Hepatocyte (in vitro differentiated cells): Measurements from ENCODE around the gene ZSWIM1. TPM values are rescaled to one million over a fixed set of nuclear protein-coding genes. Genes with fewer than 3 reads are reported as not detected.

Experiments
- DNase-seq: peaks from one replicate; pipeline ENCODE4 v3.0.0-alpha.2; 2016; ENCODE audit warnings: low spot score
- H2AFZ ChIP-seq: fragments of 200-600 bp; sonication (generic); 2 replicates; pipeline ENCODE4 v1.6.0; 2016; ENCODE audit warnings: antibody characterized with exemption, mild to moderate bottlenecking
- H3K27ac ChIP-seq: fragments of 200-600 bp; sonication (generic); 2 replicates; pipeline ENCODE4 v1.5.1; 2016; ENCODE audit warnings: mild to moderate bottlenecking
- H3K27me3 ChIP-seq: fragments of 200-600 bp; sonication (generic); 2 replicates; pipeline ENCODE4 v1.6.1; 2016
- H3K36me3 ChIP-seq: fragments of 200-600 bp; sonication (generic); replicated peaks from 2 replicates; pipeline ENCODE4 v1.5.1; 2016; ENCODE audit warnings: low read depth; ENCODE audit not compliant: insufficient read depth
- H3K4me1 ChIP-seq: fragments of 200-600 bp; sonication (generic); 2 replicates; pipeline ENCODE4 v1.5.1; 2016; ENCODE audit warnings: mild to moderate bottlenecking, moderate library complexity; ENCODE audit not compliant: insufficient read depth
- H3K4me2 ChIP-seq: fragments of 200-600 bp; sonication (generic); 2 replicates; pipeline ENCODE4 v1.6.0; 2016
- H3K4me3 ChIP-seq: fragments of 200-600 bp; sonication (generic); 2 replicates; pipeline ENCODE4 v1.5.1; 2016; ENCODE audit warnings: mild to moderate bottlenecking
- H3K79me2 ChIP-seq: fragments of 200-600 bp; sonication (generic); 2 replicates; pipeline ENCODE4 v1.6.0; 2017; ENCODE audit warnings: mild to moderate bottlenecking
- H3K9me2 ChIP-seq: fragments of 200-600 bp; sonication (generic); replicated peaks from 2 replicates; pipeline ENCODE4 v1.6.0; 2017; ENCODE audit warnings: mild to moderate bottlenecking; ENCODE audit not compliant: insufficient read depth
- H3K9me3 ChIP-seq: fragments of 200-600 bp; sonication (generic); 2 replicates; pipeline ENCODE4 v1.5.1; 2016; ENCODE audit warnings: low read depth, mild to moderate bottlenecking
- H4K20me1 ChIP-seq: fragments of 200-600 bp; sonication (generic); 2 replicates; pipeline ENCODE4 v1.6.0; 2016; ENCODE audit warnings: mild to moderate bottlenecking; ENCODE audit not compliant: insufficient read depth, poor library complexity, severe bottlenecking
- EZH2 ChIP-seq: fragments of 200-600 bp; sonication (generic); IDR thresholded peaks from 2 replicates; pipeline ENCODE4 v1.6.1; 2016; ENCODE audit warnings: antibody characterized with exemption, mild to moderate bottlenecking, borderline replicate concordance
- EZH2phosphoT487 ChIP-seq: fragments of 200-600 bp; sonication (generic); IDR thresholded peaks from one replicate; pipeline ENCODE4 v1.6.1; 2018; ENCODE audit warnings: antibody characterized with exemption, mild to moderate bottlenecking, low read depth, moderate library complexity; ENCODE audit not compliant: unreplicated experiment, severe bottlenecking
- WGBS: methylation state at CpG from one replicate; pipeline ENCODE4 v1.1.6; 2016; ENCODE audit warnings: low lambda C conversion rate; ENCODE audit errors: missing lambda C conversion rate; 5-methylcytosine and 5-hydroxymethylcytosine counted together
- polyA plus RNA-seq: library from polyadenylated mRNA; unstranded; fragments of >200 nt; fragmentation: Nextera tagmentation; extraction: Ambion mirVana; gene quantifications from 2 replicates; pipeline ENCODE4 v1.2.1, GENCODE V29; 2016
- total RNA-seq: library from RNA; depleted of rRNA; stranded (reverse); fragments of >200 nt; gene quantifications from 2 replicates; pipeline ENCODE4 v1.2.3, GENCODE V29; 2014
- TF ChIP-seq, protein P1 (sequence below): fragments of 200-600 bp; sonication (generic); IDR thresholded peaks from 2 replicates; pipeline ENCODE4 v1.5.1; 2016; ENCODE audit warnings: antibody characterized with exemption, mild to moderate bottlenecking; ENCODE audit not compliant: poor library complexity

The ZSWIM1 gene
- total and polyA plus RNA-seq, 2 experiments from 2014 or later = 5.0 to 6.4 TPM

DNA sequence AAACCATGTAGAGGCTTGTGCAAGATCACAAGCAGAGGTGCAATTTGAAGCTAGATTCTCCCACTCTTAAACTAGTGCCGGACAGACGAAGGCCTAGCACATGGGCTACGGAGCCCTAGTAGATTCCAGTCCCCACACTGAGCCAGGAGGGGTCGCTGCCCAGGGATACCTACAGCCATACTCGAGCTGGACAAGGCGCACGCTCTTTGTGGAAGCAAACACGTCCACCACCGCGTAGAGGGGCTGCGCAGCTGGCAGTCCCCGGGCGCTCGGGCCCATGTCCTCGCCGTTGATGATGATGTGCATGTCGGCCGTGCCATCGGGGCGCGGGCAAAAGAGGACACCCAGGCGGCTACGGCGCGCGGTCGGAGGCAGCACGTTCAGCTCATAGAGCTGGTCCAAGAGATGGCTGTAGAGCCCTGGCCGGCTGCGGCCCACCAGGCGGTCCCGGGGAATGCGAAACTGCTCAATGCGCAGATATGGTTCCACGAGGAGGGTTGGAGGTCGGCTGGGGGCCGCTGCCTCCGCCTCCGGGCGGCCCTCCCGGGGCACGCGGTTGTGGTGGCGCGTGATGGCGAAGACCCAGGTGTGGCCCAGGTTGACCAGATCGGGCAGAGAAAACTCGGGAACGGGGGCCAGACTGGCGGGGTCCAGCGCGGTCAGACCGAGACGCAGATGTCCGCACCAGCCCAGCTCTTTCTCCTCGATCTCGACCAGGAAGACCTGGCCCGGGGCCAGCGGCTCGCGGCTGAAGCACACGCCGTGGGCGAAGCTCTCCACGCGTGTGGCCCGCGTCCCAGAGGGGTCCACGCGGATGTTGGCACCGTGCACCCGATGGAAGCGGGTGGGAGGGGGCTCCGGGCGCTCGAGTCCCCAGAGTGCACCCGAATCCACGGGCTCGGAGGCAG lies 9.3 kb downstream of the ZSWIM1 start:
- peaks cover 44% of the 10 kb centered on the region for H3K79me2 ChIP-seq
- H3K4me3 ChIP-seq = peak overlapping the region; percentile 26
- H3K27me3 ChIP-seq = no peaks in the 10 kb centered on the region
- peak overlapping the region; percentile 92 for H3K4me2 ChIP-seq
- no peaks in the 10 kb centered on the region for H3K36me3 ChIP-seq
- no peaks in the 10 kb centered on the region for H3K9me3 ChIP-seq
- peaks cover 3% of the 10 kb centered on the region for H4K20me1 ChIP-seq
- peaks cover 14% of the 10 kb centered on the region for H3K4me1 ChIP-seq
- TF ChIP-seq, protein P1, sequence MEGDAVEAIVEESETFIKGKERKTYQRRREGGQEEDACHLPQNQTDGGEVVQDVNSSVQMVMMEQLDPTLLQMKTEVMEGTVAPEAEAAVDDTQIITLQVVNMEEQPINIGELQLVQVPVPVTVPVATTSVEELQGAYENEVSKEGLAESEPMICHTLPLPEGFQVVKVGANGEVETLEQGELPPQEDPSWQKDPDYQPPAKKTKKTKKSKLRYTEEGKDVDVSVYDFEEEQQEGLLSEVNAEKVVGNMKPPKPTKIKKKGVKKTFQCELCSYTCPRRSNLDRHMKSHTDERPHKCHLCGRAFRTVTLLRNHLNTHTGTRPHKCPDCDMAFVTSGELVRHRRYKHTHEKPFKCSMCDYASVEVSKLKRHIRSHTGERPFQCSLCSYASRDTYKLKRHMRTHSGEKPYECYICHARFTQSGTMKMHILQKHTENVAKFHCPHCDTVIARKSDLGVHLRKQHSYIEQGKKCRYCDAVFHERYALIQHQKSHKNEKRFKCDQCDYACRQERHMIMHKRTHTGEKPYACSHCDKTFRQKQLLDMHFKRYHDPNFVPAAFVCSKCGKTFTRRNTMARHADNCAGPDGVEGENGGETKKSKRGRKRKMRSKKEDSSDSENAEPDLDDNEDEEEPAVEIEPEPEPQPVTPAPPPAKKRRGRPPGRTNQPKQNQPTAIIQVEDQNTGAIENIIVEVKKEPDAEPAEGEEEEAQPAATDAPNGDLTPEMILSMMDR = peak; percentile 76
- no peak for TF ChIP-seq EZH2phosphoT487
- no peaks in the 10 kb centered on the region for H3K9me2 ChIP-seq
- peak overlapping the region; percentile 43 for H2AFZ ChIP-seq
- H3K27ac ChIP-seq = peak overlapping the region; percentile 86
- WGBS = 2% methylated on average over 62 of the region's 79 CpGs
- DNase-seq = peak; percentile 92

DNA sequence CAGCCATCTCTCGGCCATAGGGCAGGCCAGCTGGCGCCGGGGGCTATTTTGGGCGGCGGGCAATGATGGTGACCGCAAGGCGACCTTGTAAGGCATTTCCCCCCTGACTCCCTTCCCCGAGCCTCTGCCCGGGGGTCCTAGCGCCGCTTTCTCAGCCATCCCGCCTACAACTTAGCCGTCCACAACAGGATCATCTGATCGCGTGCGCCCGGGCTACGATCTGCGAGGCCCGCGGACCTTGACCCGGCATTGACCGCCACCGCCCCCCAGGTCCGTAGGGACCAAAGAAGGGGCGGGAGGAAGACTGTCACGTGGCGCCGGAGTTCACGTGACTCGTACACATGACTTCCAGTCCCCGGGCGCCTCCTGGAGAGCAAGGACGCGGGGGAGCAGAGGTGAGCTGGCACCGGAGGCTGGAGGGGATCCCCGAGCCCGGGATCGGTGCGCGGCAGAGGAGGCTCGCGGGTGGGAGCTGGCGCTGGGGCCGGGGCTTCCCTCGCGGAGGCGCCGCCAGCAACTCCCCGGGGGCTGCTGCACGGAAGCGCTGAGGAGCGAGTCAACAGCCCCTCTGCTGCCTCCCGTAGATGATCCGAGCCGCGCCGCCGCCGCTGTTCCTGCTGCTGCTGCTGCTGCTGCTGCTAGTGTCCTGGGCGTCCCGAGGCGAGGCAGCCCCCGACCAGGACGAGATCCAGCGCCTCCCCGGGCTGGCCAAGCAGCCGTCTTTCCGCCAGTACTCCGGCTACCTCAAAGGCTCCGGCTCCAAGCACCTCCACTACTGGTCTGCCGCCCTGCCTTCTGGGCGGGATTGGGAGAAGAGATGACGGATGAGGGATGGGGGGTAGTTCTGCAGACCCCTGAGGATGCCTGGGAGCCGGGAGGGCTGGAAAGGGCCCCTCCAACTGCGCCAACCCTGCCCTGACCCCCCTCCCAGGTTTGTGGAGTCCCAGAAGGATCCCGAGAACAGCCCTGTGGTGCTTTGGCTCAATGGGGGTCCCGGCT lies 10.3 kb downstream of the ZSWIM1 start, which contains the start of the genes CTSA and NEURL2:
CTSA (plus strand) TSS at position 351 of the 999 bp plus-strand sequence; CDS start at position 585, 234 bp downstream.
NEURL2 (minus strand) TSS at position 224 of the 999 bp plus-strand sequence; CDS start at position 7, 217 bp downstream.
- peak within 1 kb of the TSS; percentile 26 for H3K4me3 ChIP-seq
- no peak for TF ChIP-seq EZH2
- TF ChIP-seq, protein P1 = no peak
- TF ChIP-seq EZH2phosphoT487 = no peak
- DNase-seq = peak; percentile 96
- H3K79me2 ChIP-seq = peaks cover 44% of the 10 kb centered on the region
- peaks cover 8% of the 10 kb centered on the region for H3K4me1 ChIP-seq
- H2AFZ ChIP-seq = peak within 1 kb of the TSS; percentile 43
- no peaks in the 10 kb centered on the region for H3K36me3 ChIP-seq
- H4K20me1 ChIP-seq = peaks cover 3% of the 10 kb centered on the region
- WGBS = 4% methylated on average over 73 of the region's 78 CpGs
- H3K27me3 ChIP-seq = no peaks in the 10 kb centered on the region
- H3K4me2 ChIP-seq = peak within 1 kb of the TSS; percentile 92
- no peaks in the 10 kb centered on the region for H3K9me2 ChIP-seq
- H3K9me3 ChIP-seq = no peaks in the 10 kb centered on the region
- H3K27ac ChIP-seq = peak within 1 kb of the TSS; percentile 86

DNA sequence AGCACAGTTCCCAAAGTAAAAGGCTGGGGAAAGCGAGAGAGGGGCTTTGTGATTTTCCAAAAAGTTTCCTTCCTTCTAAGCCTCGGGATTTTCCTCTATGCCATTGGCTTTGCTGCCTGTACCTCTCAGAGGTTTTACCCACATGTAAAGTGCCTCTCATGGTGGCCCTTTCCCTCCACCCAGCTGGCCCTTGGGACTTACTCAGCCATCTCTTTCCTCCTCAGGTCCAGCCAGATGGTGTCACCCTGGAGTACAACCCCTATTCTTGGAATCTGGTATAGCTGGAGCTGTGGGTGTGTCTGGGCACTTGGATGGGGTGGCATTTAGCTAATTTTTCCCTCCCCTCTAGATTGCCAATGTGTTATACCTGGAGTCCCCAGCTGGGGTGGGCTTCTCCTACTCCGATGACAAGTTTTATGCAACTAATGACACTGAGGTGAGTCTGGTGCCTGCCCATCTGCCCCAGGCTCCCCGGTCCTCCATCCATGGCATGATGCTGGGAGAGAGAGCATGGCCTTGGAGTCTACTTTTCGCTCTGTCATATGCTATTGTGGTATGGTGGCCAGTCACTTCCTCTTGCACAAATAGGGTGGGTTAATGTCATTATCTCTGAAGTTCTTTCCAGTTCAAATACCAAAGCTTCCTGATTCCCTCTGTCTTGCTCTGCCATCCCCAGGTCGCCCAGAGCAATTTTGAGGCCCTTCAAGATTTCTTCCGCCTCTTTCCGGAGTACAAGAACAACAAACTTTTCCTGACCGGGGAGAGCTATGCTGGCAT lies 11.2 kb downstream of the ZSWIM1 start:
- Histone ChIP-seq H3K4me1 (peaks cover 8% of the 10 kb centered on the region), H3K4me2 (peak overlapping the region; percentile 92), H3K4me3 (peak overlapping the region; percentile 26), H3K36me3 (no peaks in the 10 kb centered on the region), H3K9me2 (no peaks in the 10 kb centered on the region), H3K27ac (peak overlapping the region; percentile 86), H2AFZ (no peak overlapping the region), H3K9me3 (no peaks in the 10 kb centered on the region), H3K79me2 (peaks cover 44% of the 10 kb centered on the region), H3K27me3 (no peaks in the 10 kb centered on the region), H4K20me1 (peaks cover 3% of the 10 kb centered on the region)
- peak; percentile 51 for DNase-seq
- WGBS = 88% methylated on average over 9 of the region's 9 CpGs
- TF ChIP-seq EZH2phosphoT487 (no peak), EZH2 (no peak)
- TF ChIP-seq, protein P1 = no peak
